HAP-1 (cell line): ENCODE data around the gene PGAP3.
"Not testable (repeated sequence)": the region's sequence is repeated elsewhere in the genome, so short reads cannot be mapped to it uniquely, and the experiment has no call there.

Experiments
- DNase-seq, 2 experiments: peaks; one replicate each; pipeline ENCODE4 v3.0.0-alpha.2; 2016 to 2020; ENCODE audit warnings: low spot score in 2 of 2
- H3K27me3 ChIP-seq: fragments of 250-450 bp; sonication (Bioruptor Pico); 2 replicates; pipeline ENCODE4 v1.5.1; 2020; ENCODE audit warnings: low read depth, mild to moderate bottlenecking, moderate library complexity
- H3K36me3 ChIP-seq: fragments of 250-450 bp; sonication (Bioruptor Pico); replicated peaks from 2 replicates; pipeline ENCODE4 v1.5.1; 2020; ENCODE audit warnings: mild to moderate bottlenecking
- H3K4me1 ChIP-seq: fragments of 250-450 bp; sonication (Bioruptor Pico); 2 replicates; pipeline ENCODE4 v1.5.1; 2020; ENCODE audit warnings: mild to moderate bottlenecking
- H3K4me3 ChIP-seq: fragments of 250-450 bp; sonication (Bioruptor Pico); 2 replicates; pipeline ENCODE4 v1.5.1; 2020; ENCODE audit warnings: mild to moderate bottlenecking, moderate library complexity
- H3K9me3 ChIP-seq: fragments of 250-450 bp; sonication (Bioruptor Pico); 2 replicates; pipeline ENCODE4 v1.5.1; 2020; ENCODE audit warnings: mild to moderate bottlenecking, moderate library complexity
- in situ Hi-C: fragments of 300-500 bp; cut with MboI; formaldehyde crosslinking; loops from 3 replicates; pipeline ENCODE4 v1.14.3; 2020; ENCODE audit warnings: low sequenced_read_pairs, inconsistent platforms, mixed read lengths

Gene PGAP3

GRCh38 chr17:39706921-39707337, 19.1 kb upstream of the PGAP3 start:
- in situ Hi-C loops, result no loop called here
- H3K4me3 ChIP-seq, result no peak overlapping the region
- H3K27me3 ChIP-seq, result no peaks in the 10 kb centered on the region
- no peaks in the 10 kb centered on the region for H3K9me3 ChIP-seq
- no peak for DNase-seq
- H3K36me3 ChIP-seq, result no peaks in the 10 kb centered on the region
- peaks cover 3% of the 10 kb centered on the region; the same call in 1 of the 2 replicates for H3K4me1 ChIP-seq

- peaks cover 3% of the 10 kb centered on the region; the same call in 1 of the 2 replicates for H3K4me1 ChIP-seq
- H3K4me3 ChIP-seq, result no peak overlapping the region
- no peaks in the 10 kb centered on the region for H3K9me3 ChIP-seq
- H3K27me3 ChIP-seq, result no peaks in the 10 kb centered on the region
- DNase-seq, result no peak
- no peaks in the 10 kb centered on the region for H3K36me3 ChIP-seq
- in situ Hi-C loops, result no loop called here
These were observed 18.5 kb upstream of the PGAP3 start for GRCh38 chr17:39706383-39706782.

GRCh38 chr17:39705786-39706348, 18.0 kb upstream of the PGAP3 start:
- Histone ChIP-seq H3K4me3 (no peak overlapping the region), H3K9me3 (no peaks in the 10 kb centered on the region), H3K36me3 (no peaks in the 10 kb centered on the region), H3K4me1 (peaks cover 3% of the 10 kb centered on the region; the same call in 1 of the 2 replicates), H3K27me3 (no peaks in the 10 kb centered on the region)
- DNase-seq, result no peak
- in situ Hi-C loops, result no loop called here

- peaks cover 3% of the 10 kb centered on the region; the same call in 1 of the 2 replicates for H3K4me1 ChIP-seq
- H3K9me3 ChIP-seq, result no peaks in the 10 kb centered on the region
- H3K4me3 ChIP-seq, result no peak overlapping the region
- DNase-seq, result no peak
- H3K27me3 ChIP-seq, result no peaks in the 10 kb centered on the region
- no peaks in the 10 kb centered on the region for H3K36me3 ChIP-seq
- in situ Hi-C loops, result no loop called here
These were observed 17.1 kb upstream of the PGAP3 start for GRCh38 chr17:39704821-39705551.

- H3K4me3 ChIP-seq, result no peak overlapping the region
- H3K36me3 ChIP-seq, result no peaks in the 10 kb centered on the region
- in situ Hi-C loops, result no loop called here
- peaks cover 3% of the 10 kb centered on the region; the same call in 1 of the 2 replicates for H3K4me1 ChIP-seq
- H3K27me3 ChIP-seq, result no peaks in the 10 kb centered on the region
- no peak for DNase-seq
- H3K9me3 ChIP-seq, result no peaks in the 10 kb centered on the region
These were observed 16.1 kb upstream of the PGAP3 start for GRCh38 chr17:39703913-39704312.

GRCh38 chr17:39702901-39703893, 15.3 kb upstream of the PGAP3 start:
- in situ Hi-C loops, result no loop called here
- Histone ChIP-seq H3K27me3 (no peaks in the 10 kb centered on the region), H3K4me3 (no peak overlapping the region), H3K36me3 (no peaks in the 10 kb centered on the region), H3K9me3 (no peaks in the 10 kb centered on the region), H3K4me1 (peaks cover 3% of the 10 kb centered on the region; the same call in 1 of the 2 replicates)
- no peak for DNase-seq

GRCh38 chr17:39701784-39702422, 14.0 kb upstream of the PGAP3 start:
- H3K9me3 ChIP-seq, result no peaks in the 10 kb centered on the region
- no peaks in the 10 kb centered on the region for H3K36me3 ChIP-seq
- no peaks in the 10 kb centered on the region for H3K27me3 ChIP-seq
- H3K4me1 ChIP-seq, result peaks cover 3% of the 10 kb centered on the region; the same call in 1 of the 2 replicates
- no peak overlapping the region for H3K4me3 ChIP-seq
- DNase-seq, result no peak
- in situ Hi-C loops, result no loop called here

- no peaks in the 10 kb centered on the region for H3K9me3 ChIP-seq
- no peaks in the 10 kb centered on the region for H3K27me3 ChIP-seq
- no peaks in the 10 kb centered on the region for H3K36me3 ChIP-seq
- DNase-seq, result no peak
- no peak overlapping the region for H3K4me3 ChIP-seq
- H3K4me1 ChIP-seq, result peaks cover 3% of the 10 kb centered on the region; the same call in 1 of the 2 replicates
- in situ Hi-C loops, result no loop called here
These were observed 13.3 kb upstream of the PGAP3 start for GRCh38 chr17:39701012-39701783.

GRCh38 chr17:39700148-39700987, 12.5 kb upstream of the PGAP3 start:
- in situ Hi-C loops, result no loop called here
- peaks cover 3% of the 10 kb centered on the region; the same call in 1 of the 2 replicates for H3K4me1 ChIP-seq
- H3K4me3 ChIP-seq, result peak overlapping the region; percentile 21
- DNase-seq, result no peak
- no peaks in the 10 kb centered on the region for H3K36me3 ChIP-seq
- H3K9me3 ChIP-seq, result no peaks in the 10 kb centered on the region
- no peaks in the 10 kb centered on the region for H3K27me3 ChIP-seq

- Histone ChIP-seq H3K9me3 (no peaks in the 10 kb centered on the region), H3K4me3 (peak within 1 kb of the TSS; percentile 21), H3K4me1 (peaks cover 3% of the 10 kb centered on the region; the same call in 1 of the 2 replicates), H3K36me3 (no peaks in the 10 kb centered on the region), H3K27me3 (no peaks in the 10 kb centered on the region)
- in situ Hi-C loops, result no loop called here
- DNase-seq, result peak in 1 of 2 experiments; percentile 43
These were observed 11.9 kb upstream of the PGAP3 start, which contains the start of gene ERBB2 for GRCh38 chr17:39699818-39700147. TSS of gene ERBB2 (plus strand) at chr17:39700064. CDS start at chr17:39700239, 175 bp downstream.

GRCh38 chr17:39699157-39699817, 11.4 kb upstream of the PGAP3 start:
- H3K4me1 ChIP-seq, H3K27me3 ChIP-seq, H3K4me3 ChIP-seq, in situ Hi-C loops, DNase-seq, H3K9me3 ChIP-seq, H3K36me3 ChIP-seq: not testable (repeated sequence)

- in situ Hi-C loops, result no loop called here
- H3K4me3 ChIP-seq, result no peak overlapping the region
- DNase-seq, result no peak
- H3K36me3 ChIP-seq, result no peaks in the 10 kb centered on the region
- no peaks in the 10 kb centered on the region for H3K27me3 ChIP-seq
- peaks cover 3% of the 10 kb centered on the region; the same call in 1 of the 2 replicates for H3K4me1 ChIP-seq
- H3K9me3 ChIP-seq, result no peaks in the 10 kb centered on the region
These were observed 10.1 kb upstream of the PGAP3 start for GRCh38 chr17:39697961-39698360.
